ENCODE results near the gene BBS9. TPM values are rescaled to one million over a fixed set of nuclear protein-coding genes. Genes with fewer than 3 reads are reported as not detected.

Gene BBS9
- total and polyA plus RNA-seq, 2 experiments from 2014 or later: 27.2 to 66.1 TPM

DNA sequence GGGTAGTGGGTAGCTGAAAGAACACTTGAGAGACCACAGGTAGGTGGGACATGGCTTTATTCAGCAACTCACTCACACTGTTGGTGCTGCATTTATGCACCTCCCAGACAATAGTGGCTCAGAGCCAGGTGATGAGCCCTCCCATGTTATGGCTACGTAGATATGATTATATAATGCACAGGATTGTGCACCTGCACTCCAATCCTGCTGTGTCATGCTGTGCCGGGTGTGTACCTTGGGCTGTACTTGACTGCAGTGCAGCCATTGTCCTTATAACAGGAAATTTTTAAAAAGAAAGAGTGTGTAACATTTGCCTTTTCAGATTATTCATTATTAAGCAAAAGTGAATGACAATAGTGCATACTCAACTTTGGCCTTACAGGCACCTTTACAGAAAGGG lies 409.8 kb downstream of the BBS9 start:
- Histone ChIP-seq H3K27me3 (ENCODE audit: insufficient read depth) (no peaks in the 10 kb centered on the region), H3K79me2 (replicated peaks; ENCODE audit: insufficient read depth) (no peaks in the 10 kb centered on the region), H3K4me2 (no peak overlapping the region), H3K9me2 (ENCODE audit: insufficient read depth) (no peaks in the 10 kb centered on the region), H3K4me1 (ENCODE audit: insufficient read depth) (peaks cover 10% of the 10 kb centered on the region; the same call in 1 of the 2 replicates), H3K4me3 (no peak overlapping the region), H3K36me3 (ENCODE audit: insufficient read depth) (peaks cover 14% of the 10 kb centered on the region; the same call in 1 of the 2 replicates), H4K20me1 (replicated peaks; ENCODE audit: insufficient read depth) (no peaks in the 10 kb centered on the region), H3K27ac (ENCODE audit: low read depth) (no peak overlapping the region), H3F3A (replicated peaks; ENCODE audit: low read depth) (no peaks in the 10 kb centered on the region), H2AFZ (no peak overlapping the region)
- Mint-ChIP-seq H3K36me3 (ENCODE audit: low read depth) (peaks cover 42% of the 10 kb centered on the region), H3K9me3 (peaks cover 33% of the 10 kb centered on the region), H3K4me3 (no peak overlapping the region), H3K27ac (no peak overlapping the region), H3K27me3 (ENCODE audit: insufficient read depth, low read depth, poor library complexity) (no peaks in the 10 kb centered on the region), H3K4me1 (peaks cover 19% of the 10 kb centered on the region)
- ATAC-seq (no peak), DNase-seq (ENCODE audit: low spot score) (peak; percentile 26)
- no peak for TF ChIP-seq STAT1 (IDR thresholded peaks at IDR 0.05; ENCODE audit: unreplicated experiment)
- no peak for TF ChIP-seq EZH2 (IDR thresholded peaks at IDR 0.05; ENCODE audit: low read depth, unreplicated experiment)
- TF ChIP-seq, protein P1, sequence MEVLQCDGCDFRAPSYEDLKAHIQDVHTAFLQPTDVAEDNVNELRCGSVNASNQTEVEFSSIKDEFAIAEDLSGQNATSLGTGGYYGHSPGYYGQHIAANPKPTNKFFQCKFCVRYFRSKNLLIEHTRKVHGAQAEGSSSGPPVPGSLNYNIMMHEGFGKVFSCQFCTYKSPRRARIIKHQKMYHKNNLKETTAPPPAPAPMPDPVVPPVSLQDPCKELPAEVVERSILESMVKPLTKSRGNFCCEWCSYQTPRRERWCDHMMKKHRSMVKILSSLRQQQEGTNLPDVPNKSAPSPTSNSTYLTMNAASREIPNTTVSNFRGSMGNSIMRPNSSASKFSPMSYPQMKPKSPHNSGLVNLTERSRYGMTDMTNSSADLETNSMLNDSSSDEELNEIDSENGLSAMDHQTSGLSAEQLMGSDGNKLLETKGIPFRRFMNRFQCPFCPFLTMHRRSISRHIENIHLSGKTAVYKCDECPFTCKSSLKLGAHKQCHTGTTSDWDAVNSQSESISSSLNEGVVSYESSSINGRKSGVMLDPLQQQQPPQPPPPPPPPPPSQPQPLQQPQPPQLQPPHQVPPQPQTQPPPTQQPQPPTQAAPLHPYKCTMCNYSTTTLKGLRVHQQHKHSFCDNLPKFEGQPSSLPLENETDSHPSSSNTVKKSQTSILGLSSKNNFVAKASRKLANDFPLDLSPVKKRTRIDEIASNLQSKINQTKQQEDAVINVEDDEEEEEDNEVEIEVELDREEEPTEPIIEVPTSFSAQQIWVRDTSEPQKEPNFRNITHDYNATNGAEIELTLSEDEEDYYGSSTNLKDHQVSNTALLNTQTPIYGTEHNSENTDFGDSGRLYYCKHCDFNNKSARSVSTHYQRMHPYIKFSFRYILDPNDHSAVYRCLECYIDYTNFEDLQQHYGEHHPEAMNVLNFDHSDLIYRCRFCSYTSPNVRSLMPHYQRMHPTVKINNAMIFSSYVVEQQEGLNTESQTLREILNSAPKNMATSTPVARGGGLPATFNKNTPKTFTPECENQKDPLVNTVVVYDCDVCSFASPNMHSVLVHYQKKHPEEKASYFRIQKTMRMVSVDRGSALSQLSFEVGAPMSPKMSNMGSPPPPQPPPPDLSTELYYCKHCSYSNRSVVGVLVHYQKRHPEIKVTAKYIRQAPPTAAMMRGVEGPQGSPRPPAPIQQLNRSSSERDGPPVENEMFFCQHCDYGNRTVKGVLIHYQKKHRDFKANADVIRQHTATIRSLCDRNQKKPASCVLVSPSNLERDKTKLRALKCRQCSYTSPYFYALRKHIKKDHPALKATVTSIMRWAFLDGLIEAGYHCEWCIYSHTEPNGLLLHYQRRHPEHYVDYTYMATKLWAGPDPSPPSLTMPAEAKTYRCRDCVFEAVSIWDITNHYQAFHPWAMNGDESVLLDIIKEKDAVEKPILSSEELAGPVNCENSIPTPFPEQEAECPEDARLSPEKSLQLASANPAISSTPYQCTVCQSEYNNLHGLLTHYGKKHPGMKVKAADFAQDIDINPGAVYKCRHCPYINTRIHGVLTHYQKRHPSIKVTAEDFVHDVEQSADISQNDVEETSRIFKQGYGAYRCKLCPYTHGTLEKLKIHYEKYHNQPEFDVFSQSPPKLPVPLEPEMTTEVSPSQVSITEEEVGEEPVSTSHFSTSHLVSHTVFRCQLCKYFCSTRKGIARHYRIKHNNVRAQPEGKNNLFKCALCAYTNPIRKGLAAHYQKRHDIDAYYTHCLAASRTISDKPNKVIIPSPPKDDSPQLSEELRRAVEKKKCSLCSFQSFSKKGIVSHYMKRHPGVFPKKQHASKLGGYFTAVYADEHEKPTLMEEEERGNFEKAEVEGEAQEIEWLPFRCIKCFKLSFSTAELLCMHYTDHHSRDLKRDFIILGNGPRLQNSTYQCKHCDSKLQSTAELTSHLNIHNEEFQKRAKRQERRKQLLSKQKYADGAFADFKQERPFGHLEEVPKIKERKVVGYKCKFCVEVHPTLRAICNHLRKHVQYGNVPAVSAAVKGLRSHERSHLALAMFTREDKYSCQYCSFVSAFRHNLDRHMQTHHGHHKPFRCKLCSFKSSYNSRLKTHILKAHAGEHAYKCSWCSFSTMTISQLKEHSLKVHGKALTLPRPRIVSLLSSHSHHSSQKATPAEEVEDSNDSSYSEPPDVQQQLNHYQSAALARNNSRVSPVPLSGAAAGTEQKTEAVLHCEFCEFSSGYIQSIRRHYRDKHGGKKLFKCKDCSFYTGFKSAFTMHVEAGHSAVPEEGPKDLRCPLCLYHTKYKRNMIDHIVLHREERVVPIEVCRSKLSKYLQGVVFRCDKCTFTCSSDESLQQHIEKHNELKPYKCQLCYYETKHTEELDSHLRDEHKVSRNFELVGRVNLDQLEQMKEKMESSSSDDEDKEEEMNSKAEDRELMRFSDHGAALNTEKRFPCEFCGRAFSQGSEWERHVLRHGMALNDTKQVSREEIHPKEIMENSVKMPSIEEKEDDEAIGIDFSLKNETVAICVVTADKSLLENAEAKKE (CRISPR knock-in tag; IDR thresholded peaks at IDR 0.05): no peak
- no peak for TF ChIP-seq ZNF331 (CRISPR knock-in tag; IDR thresholded peaks at IDR 0.05; ENCODE audit: low read depth)
- no peak for TF ChIP-seq POLR2AphosphoS5 (IDR thresholded peaks at IDR 0.05; ENCODE audit: low read depth)
- no peak for TF ChIP-seq NANOG (IDR thresholded peaks at IDR 0.05; ENCODE audit: borderline replicate concordance)
- no peak for TF ChIP-seq CREB1 (CRISPR knock-in tag; IDR thresholded peaks at IDR 0.05; ENCODE audit: low read depth)
- TF ChIP-seq, protein P2, sequence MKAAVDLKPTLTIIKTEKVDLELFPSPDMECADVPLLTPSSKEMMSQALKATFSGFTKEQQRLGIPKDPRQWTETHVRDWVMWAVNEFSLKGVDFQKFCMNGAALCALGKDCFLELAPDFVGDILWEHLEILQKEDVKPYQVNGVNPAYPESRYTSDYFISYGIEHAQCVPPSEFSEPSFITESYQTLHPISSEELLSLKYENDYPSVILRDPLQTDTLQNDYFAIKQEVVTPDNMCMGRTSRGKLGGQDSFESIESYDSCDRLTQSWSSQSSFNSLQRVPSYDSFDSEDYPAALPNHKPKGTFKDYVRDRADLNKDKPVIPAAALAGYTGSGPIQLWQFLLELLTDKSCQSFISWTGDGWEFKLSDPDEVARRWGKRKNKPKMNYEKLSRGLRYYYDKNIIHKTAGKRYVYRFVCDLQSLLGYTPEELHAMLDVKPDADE (IDR thresholded peaks at IDR 0.05): no peak
- TF ChIP-seq JUNB (IDR thresholded peaks at IDR 0.05; ENCODE audit: unreplicated experiment): no peak
- no peak for TF ChIP-seq EZH2phosphoT487 (IDR thresholded peaks at IDR 0.05; ENCODE audit: unreplicated experiment)
- no peak for TF ChIP-seq ZNF114 (CRISPR knock-in tag; IDR thresholded peaks at IDR 0.05)
- TF ChIP-seq REST (IDR thresholded peaks at IDR 0.05; ENCODE audit: unreplicated experiment): no peak
- TF ChIP-seq CTCF (conservative IDR thresholded peaks at IDR 0.05; ENCODE audit: low read depth in 2 of 2): no peak

Data from GM23338 (cell line).